A673 (cell line): ENCODE data around the gene TNFSF11.

Experiments used
- EZH2 ChIP-seq: fragments of 200-600 bp; sonication (generic); IDR thresholded peaks from 2 replicates; pipeline ENCODE4 v1.6.1; 2017; ENCODE audit warnings: borderline replicate concordance, low read depth, mild to moderate bottlenecking, mixed read lengths, antibody characterized with exemption, low read length; ENCODE audit not compliant: poor library complexity, severe bottlenecking
- TF ChIP-seq, protein P1 (sequence below): fragments of 300-800, 200-600 bp; sonication (generic); conservative IDR thresholded peaks from 2 replicates; pipeline ENCODE4 v1.5.1; 2017; ENCODE audit warnings: low read depth, mild to moderate bottlenecking, antibody characterized with exemption, low read length, moderate library complexity, mixed read lengths

- no peak for TF ChIP-seq EZH2
- TF ChIP-seq, protein P1, sequence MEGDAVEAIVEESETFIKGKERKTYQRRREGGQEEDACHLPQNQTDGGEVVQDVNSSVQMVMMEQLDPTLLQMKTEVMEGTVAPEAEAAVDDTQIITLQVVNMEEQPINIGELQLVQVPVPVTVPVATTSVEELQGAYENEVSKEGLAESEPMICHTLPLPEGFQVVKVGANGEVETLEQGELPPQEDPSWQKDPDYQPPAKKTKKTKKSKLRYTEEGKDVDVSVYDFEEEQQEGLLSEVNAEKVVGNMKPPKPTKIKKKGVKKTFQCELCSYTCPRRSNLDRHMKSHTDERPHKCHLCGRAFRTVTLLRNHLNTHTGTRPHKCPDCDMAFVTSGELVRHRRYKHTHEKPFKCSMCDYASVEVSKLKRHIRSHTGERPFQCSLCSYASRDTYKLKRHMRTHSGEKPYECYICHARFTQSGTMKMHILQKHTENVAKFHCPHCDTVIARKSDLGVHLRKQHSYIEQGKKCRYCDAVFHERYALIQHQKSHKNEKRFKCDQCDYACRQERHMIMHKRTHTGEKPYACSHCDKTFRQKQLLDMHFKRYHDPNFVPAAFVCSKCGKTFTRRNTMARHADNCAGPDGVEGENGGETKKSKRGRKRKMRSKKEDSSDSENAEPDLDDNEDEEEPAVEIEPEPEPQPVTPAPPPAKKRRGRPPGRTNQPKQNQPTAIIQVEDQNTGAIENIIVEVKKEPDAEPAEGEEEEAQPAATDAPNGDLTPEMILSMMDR, result no peak
Observed at GRCh38 chr13:42654722-42655121, 80.8 kb downstream of the TNFSF11 start.
